H1 (cell line): ENCODE data around the gene VAMP2. TPM values are rescaled to one million over a fixed set of nuclear protein-coding genes. Genes with fewer than 3 reads are reported as not detected.

Experiments used
- BCL11A ChIP-seq, 2 experiments: IDR thresholded peaks; one replicate each; pipeline ENCODE4 v1.6.1; 2011; ENCODE audit warnings: low read depth in 2 of 2, low read length in 2 of 2, mild to moderate bottlenecking in 2 of 2
- CEBPB ChIP-seq: IDR thresholded peaks from 2 replicates; pipeline ENCODE4 v1.6.1; 2012; ENCODE audit warnings: low read depth, low read length
- CHD1 ChIP-seq: IDR thresholded peaks from 2 replicates; pipeline ENCODE4 v1.6.1; 2012; ENCODE audit warnings: low read depth, low read length, improper control_type of control experiment
- CHD2 ChIP-seq: IDR thresholded peaks from 2 replicates; pipeline ENCODE4 v1.6.1; 2012; ENCODE audit warnings: low read length, improper control_type of control experiment
- CREB1 ChIP-seq: IDR thresholded peaks from 2 replicates; pipeline ENCODE4 v1.6.1; 2012; ENCODE audit warnings: inconsistent platforms
- CTBP2 ChIP-seq: IDR thresholded peaks from 2 replicates; pipeline ENCODE4 v1.7.0; 2011; ENCODE audit warnings: borderline replicate concordance, mild to moderate bottlenecking, moderate library complexity, mixed read lengths, low read length; ENCODE audit not compliant: insufficient read depth, insufficient read length
- EP300 ChIP-seq, 2 experiments: IDR thresholded peaks; 1 replicate in 1 of 2; 2 replicates in 1 of 2; pipeline ENCODE4 v1.6.1; 2011 to 2012; ENCODE audit warnings: low read depth in 2 of 2, low read length in 2 of 2, mild to moderate bottlenecking in 2 of 2, borderline replicate concordance in 1 of 2, inconsistent platforms in 1 of 2, moderate library complexity in 1 of 2
- FOSL1 ChIP-seq: IDR thresholded peaks from 2 replicates; pipeline ENCODE4 v1.6.1; 2011; ENCODE audit warnings: mild to moderate bottlenecking, low read depth, low read length, moderate library complexity; ENCODE audit not compliant: insufficient read depth
- JUN ChIP-seq: IDR thresholded peaks from 2 replicates; pipeline ENCODE4 v1.6.1; 2011; ENCODE audit warnings: low read depth, mild to moderate bottlenecking, improper control_type of control experiment, low read length
- MAFK ChIP-seq: IDR thresholded peaks from 2 replicates; pipeline ENCODE4 v1.6.1; 2012; ENCODE audit warnings: low read depth, mild to moderate bottlenecking, improper control_type of control experiment, low read length
- PHF8 ChIP-seq: fragments of 200-600 bp; sonication (generic); conservative IDR thresholded peaks from 2 replicates; pipeline ENCODE4 v1.7.1; 2012; ENCODE audit warnings: low read depth, mild to moderate bottlenecking, inconsistent platforms, low read length, moderate library complexity
- RAD21 ChIP-seq, 2 experiments: IDR thresholded peaks in 1 of 2; conservative IDR thresholded peaks in 1 of 2; 2 replicates each; pipeline ENCODE4 v1.6.1; 2011; ENCODE audit warnings: low read depth in 2 of 2, low read length in 2 of 2, improper control_type of control experiment in 1 of 2, inconsistent platforms in 1 of 2, mild to moderate bottlenecking in 1 of 2, moderate library complexity in 1 of 2
- RXRA ChIP-seq: IDR thresholded peaks from 2 replicates; pipeline ENCODE4 v1.6.1; 2011; ENCODE audit warnings: low read depth, mild to moderate bottlenecking, low read length, moderate library complexity; ENCODE audit not compliant: insufficient read depth
- SAP30 ChIP-seq: fragments of 300-600 bp; sonication (generic); IDR thresholded peaks from 2 replicates; pipeline ENCODE4 v1.7.1; 2012; ENCODE audit warnings: low read length, moderate library complexity, mild to moderate bottlenecking, inconsistent platforms; ENCODE audit not compliant: insufficient read depth, insufficient replicate concordance
- SUZ12 ChIP-seq: fragments of 200-600 bp; sonication (generic); IDR thresholded peaks from 2 replicates; pipeline ENCODE4 v1.6.1; 2012; ENCODE audit warnings: mild to moderate bottlenecking, inconsistent platforms, low read length, moderate library complexity, mixed read lengths
- TAF7 ChIP-seq: optimal IDR thresholded peaks from 2 replicates; pipeline ENCODE3; 2011; ENCODE audit warnings: low read depth, mild to moderate bottlenecking, inconsistent platforms, low read length, moderate library complexity, borderline replicate concordance
- TCF12 ChIP-seq: IDR thresholded peaks from 2 replicates; pipeline ENCODE4 v1.6.1; 2011; ENCODE audit warnings: low read depth, mild to moderate bottlenecking, low read length
- polyA plus RNA-seq, 7 experiments: library from polyadenylated mRNA; depleted of rRNA in 3 of 7; stranded (reverse) in 5 of 7; unstranded in 2 of 7; fragments of >200 nt in 5 of 7; fragments of 200-250 nt in 2 of 7; gene quantifications; 1 replicate in 5 of 7; 2 replicates in 1 of 7; 4 replicates in 1 of 7; pipeline versions ENCODE4 v1.2.1 to v1.2.3, GENCODE V29; 2011 to 2013; ENCODE audit warnings: missing spikeins in 2 of 7, mixed read lengths in 2 of 7
- total RNA-seq: library from RNA; stranded (reverse); fragmentation: NEBNext Ultra II Directional; extraction: Animal tissue kit (Norgen Biotek cat#: 25700); gene quantifications from 2 replicates; pipeline ENCODE4 v1.2.1, GENCODE V29; 2021
- TF ChIP-seq, protein P1 (sequence below): IDR thresholded peaks from 2 replicates; pipeline ENCODE4 v1.6.1; 2012; ENCODE audit warnings: inconsistent platforms
- TF ChIP-seq, protein P2 (sequence below), 3 experiments: IDR thresholded peaks; 1 replicate in 2 of 3; 2 replicates in 1 of 3; pipeline versions ENCODE4 v1.5.1 to v1.6.1; 2011; ENCODE audit warnings: low read length in 3 of 3, mild to moderate bottlenecking in 3 of 3, inconsistent platforms in 2 of 3, low read depth in 1 of 3, moderate library complexity in 1 of 3; ENCODE audit not compliant: insufficient read depth in 1 of 3; ENCODE audit errors: control extremely low read depth in 1 of 3

Gene VAMP2
- total and polyA plus RNA-seq, 2 of the 8 experiments (the other 6 are each of a cell fraction or from before 2014, with no cell fraction given) = 19.3 to 20.5 TPM

GRCh38 chr17:8173056-8173870 lies 10.5 kb upstream of the VAMP2 start (continued):
- TF ChIP-seq BCL11A (IDR thresholded peaks at IDR 0.05; ENCODE audit: low read depth in 2 of 2, low read length in 2 of 2) (peak in 1 of 2 experiments; percentile 34), MAFK (peak; percentile 68), CEBPB (peak; percentile 97), RAD21 (IDR thresholded peaks at IDR 0.05 in 1 of 2, conservative IDR thresholded peaks at IDR 0.05 in 1 of 2; ENCODE audit: low read depth in 2 of 2, low read length in 2 of 2) (0 out of 4 replicates have a peak, but pooled peaks of 1 of the 2 experiments have one; percentile 0), FOSL1 (no peak), CREB1 (no peak; the same call in none of the 2 replicates), JUN (peak; percentile 46; the same call in 1 of the 2 replicates), EP300 (IDR thresholded peaks at IDR 0.05; ENCODE audit: borderline replicate concordance in 1 of 2, low read depth in 2 of 2, low read length in 2 of 2) (peak in 1 of 2 experiments; percentile 57; a peak in 1 of 3 replicates), CTBP2 (no peak), TAF7 (peak; percentile 100), CHD2 (peak; percentile 78), SUZ12 (no peak), PHF8 (peak; percentile 43; the same call in 1 of the 2 replicates), SAP30 (no peak), TCF12 (peak; percentile 86; the same call in 1 of the 2 replicates), RXRA (no peak), CHD1 (no peak)
- TF ChIP-seq, protein P1, sequence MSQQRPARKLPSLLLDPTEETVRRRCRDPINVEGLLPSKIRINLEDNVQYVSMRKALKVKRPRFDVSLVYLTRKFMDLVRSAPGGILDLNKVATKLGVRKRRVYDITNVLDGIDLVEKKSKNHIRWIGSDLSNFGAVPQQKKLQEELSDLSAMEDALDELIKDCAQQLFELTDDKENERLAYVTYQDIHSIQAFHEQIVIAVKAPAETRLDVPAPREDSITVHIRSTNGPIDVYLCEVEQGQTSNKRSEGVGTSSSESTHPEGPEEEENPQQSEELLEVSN = no peak
- TF ChIP-seq, protein P2, sequence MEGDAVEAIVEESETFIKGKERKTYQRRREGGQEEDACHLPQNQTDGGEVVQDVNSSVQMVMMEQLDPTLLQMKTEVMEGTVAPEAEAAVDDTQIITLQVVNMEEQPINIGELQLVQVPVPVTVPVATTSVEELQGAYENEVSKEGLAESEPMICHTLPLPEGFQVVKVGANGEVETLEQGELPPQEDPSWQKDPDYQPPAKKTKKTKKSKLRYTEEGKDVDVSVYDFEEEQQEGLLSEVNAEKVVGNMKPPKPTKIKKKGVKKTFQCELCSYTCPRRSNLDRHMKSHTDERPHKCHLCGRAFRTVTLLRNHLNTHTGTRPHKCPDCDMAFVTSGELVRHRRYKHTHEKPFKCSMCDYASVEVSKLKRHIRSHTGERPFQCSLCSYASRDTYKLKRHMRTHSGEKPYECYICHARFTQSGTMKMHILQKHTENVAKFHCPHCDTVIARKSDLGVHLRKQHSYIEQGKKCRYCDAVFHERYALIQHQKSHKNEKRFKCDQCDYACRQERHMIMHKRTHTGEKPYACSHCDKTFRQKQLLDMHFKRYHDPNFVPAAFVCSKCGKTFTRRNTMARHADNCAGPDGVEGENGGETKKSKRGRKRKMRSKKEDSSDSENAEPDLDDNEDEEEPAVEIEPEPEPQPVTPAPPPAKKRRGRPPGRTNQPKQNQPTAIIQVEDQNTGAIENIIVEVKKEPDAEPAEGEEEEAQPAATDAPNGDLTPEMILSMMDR (IDR thresholded peaks at IDR 0.05; ENCODE audit: control extremely low read depth in 1 of 3, insufficient read depth in 1 of 3, low read depth in 1 of 3, low read length in 3 of 3) = no peak
